ENCODE data around the gene BICDL2.

- TF ChIP-seq CTCF (IDR thresholded peaks at IDR 0.05) (no peak), POLR2A (IDR thresholded peaks at IDR 0.05) (no peak), EP300 (IDR thresholded peaks at IDR 0.05) (no peak), POLR2AphosphoS5 (IDR thresholded peaks at IDR 0.05) (no peak)
Measured at GRCh38 chr16:3012246-3012645, 24.5 kb downstream of the BICDL2 start.

Data from suprapubic skin (tissue), 4 donors.